ENCODE data around the gene GPR137C.

GPR137C gene

GRCh38 chr14:52660832-52661231 is 108.2 kb downstream of the GPR137C start:
- no peaks in the 10 kb centered on the region for H3K4me1 ChIP-seq (ENCODE audit: control insufficient read depth in 2 of 2, insufficient read depth in 2 of 2, low read length in 2 of 2)
- H3K27me3 ChIP-seq (ENCODE audit: control insufficient read depth in 2 of 2, insufficient read depth in 2 of 2, low read length in 2 of 2) = no peaks in the 10 kb centered on the region
- H3K9ac ChIP-seq (ENCODE audit: low read depth in 1 of 2, low read length in 2 of 2) = no peak overlapping the region
- H3K36me3 ChIP-seq (ENCODE audit: control insufficient read depth in 2 of 2, insufficient read depth in 2 of 2, low read length in 2 of 2) = peaks cover 8 to 14% of the 10 kb centered on the region in 2 donors
- H3K9me3 ChIP-seq (ENCODE audit: control insufficient read depth in 2 of 2, low read length in 2 of 2) = no peaks in the 10 kb centered on the region
- H3K27ac ChIP-seq (ENCODE audit: low read depth in 2 of 2, low read length in 2 of 2) = no peak overlapping the region
- no peak overlapping the region for H3K4me3 ChIP-seq (ENCODE audit: low read length in 2 of 2)

GRCh38 chr14:52661314-52661713 is 108.7 kb downstream of the GPR137C start:
- Histone ChIP-seq H3K36me3 (ENCODE audit: control insufficient read depth in 2 of 2, insufficient read depth in 2 of 2, low read length in 2 of 2) (peaks cover 12 to 17% of the 10 kb centered on the region in 2 donors), H3K4me3 (ENCODE audit: low read length in 2 of 2) (no peak overlapping the region), H3K9ac (ENCODE audit: low read depth in 1 of 2, low read length in 2 of 2) (no peak overlapping the region), H3K4me1 (ENCODE audit: control insufficient read depth in 2 of 2, insufficient read depth in 2 of 2, low read length in 2 of 2) (no peaks in the 10 kb centered on the region), H3K27me3 (ENCODE audit: control insufficient read depth in 2 of 2, insufficient read depth in 2 of 2, low read length in 2 of 2) (no peaks in the 10 kb centered on the region), H3K27ac (ENCODE audit: low read depth in 2 of 2, low read length in 2 of 2) (no peak overlapping the region), H3K9me3 (ENCODE audit: control insufficient read depth in 2 of 2, low read length in 2 of 2) (no peaks in the 10 kb centered on the region)

GRCh38 chr14:52663850-52664249 is 111.2 kb downstream of the GPR137C start:
- H3K4me1 ChIP-seq (ENCODE audit: control insufficient read depth in 2 of 2, insufficient read depth in 2 of 2, low read length in 2 of 2) = no peaks in the 10 kb centered on the region
- H3K9ac ChIP-seq (ENCODE audit: low read depth in 1 of 2, low read length in 2 of 2) = no peak overlapping the region
- H3K9me3 ChIP-seq (ENCODE audit: control insufficient read depth in 2 of 2, low read length in 2 of 2) = no peaks in the 10 kb centered on the region
- no peaks in the 10 kb centered on the region for H3K27me3 ChIP-seq (ENCODE audit: control insufficient read depth in 2 of 2, insufficient read depth in 2 of 2, low read length in 2 of 2)
- H3K36me3 ChIP-seq (ENCODE audit: control insufficient read depth in 2 of 2, insufficient read depth in 2 of 2, low read length in 2 of 2) = peaks cover 7 to 15% of the 10 kb centered on the region in 2 donors
- H3K4me3 ChIP-seq (ENCODE audit: low read length in 2 of 2) = no peak overlapping the region
- H3K27ac ChIP-seq (ENCODE audit: low read depth in 2 of 2, low read length in 2 of 2) = no peak overlapping the region

- Histone ChIP-seq H3K27me3 (ENCODE audit: control insufficient read depth in 2 of 2, insufficient read depth in 2 of 2, low read length in 2 of 2) (no peaks in the 10 kb centered on the region), H3K36me3 (ENCODE audit: control insufficient read depth in 2 of 2, insufficient read depth in 2 of 2, low read length in 2 of 2) (peaks cover 8 to 16% of the 10 kb centered on the region in 2 donors), H3K9ac (ENCODE audit: low read depth in 1 of 2, low read length in 2 of 2) (no peak overlapping the region), H3K27ac (ENCODE audit: low read depth in 2 of 2, low read length in 2 of 2) (no peak overlapping the region), H3K9me3 (ENCODE audit: control insufficient read depth in 2 of 2, low read length in 2 of 2) (no peaks in the 10 kb centered on the region), H3K4me3 (ENCODE audit: low read length in 2 of 2) (no peak overlapping the region), H3K4me1 (ENCODE audit: control insufficient read depth in 2 of 2, insufficient read depth in 2 of 2, low read length in 2 of 2) (no peaks in the 10 kb centered on the region)
Observed at GRCh38 chr14:52678591-52678990, 126.0 kb downstream of the GPR137C start.

GRCh38 chr14:52683985-52684520 is 131.4 kb downstream of the GPR137C start:
- Histone ChIP-seq H3K27me3 (ENCODE audit: control insufficient read depth in 2 of 2, insufficient read depth in 2 of 2, low read length in 2 of 2) (no peaks in the 10 kb centered on the region), H3K27ac (ENCODE audit: low read depth in 2 of 2, low read length in 2 of 2) (no peak overlapping the region), H3K4me1 (ENCODE audit: control insufficient read depth in 2 of 2, insufficient read depth in 2 of 2, low read length in 2 of 2) (no peaks in the 10 kb centered on the region), H3K9ac (ENCODE audit: low read depth in 1 of 2, low read length in 2 of 2) (no peak overlapping the region), H3K36me3 (ENCODE audit: control insufficient read depth in 2 of 2, insufficient read depth in 2 of 2, low read length in 2 of 2) (no peaks in the 10 kb centered on the region), H3K9me3 (ENCODE audit: control insufficient read depth in 2 of 2, low read length in 2 of 2) (no peaks in the 10 kb centered on the region), H3K4me3 (ENCODE audit: low read length in 2 of 2) (no peak overlapping the region)

- Histone ChIP-seq H3K4me3 (ENCODE audit: low read length in 2 of 2) (no peak overlapping the region), H3K27ac (ENCODE audit: low read depth in 2 of 2, low read length in 2 of 2) (no peak overlapping the region), H3K36me3 (ENCODE audit: control insufficient read depth in 2 of 2, insufficient read depth in 2 of 2, low read length in 2 of 2) (no peaks in the 10 kb centered on the region), H3K27me3 (ENCODE audit: control insufficient read depth in 2 of 2, insufficient read depth in 2 of 2, low read length in 2 of 2) (no peaks in the 10 kb centered on the region), H3K9ac (ENCODE audit: low read depth in 1 of 2, low read length in 2 of 2) (no peak overlapping the region), H3K9me3 (ENCODE audit: control insufficient read depth in 2 of 2, low read length in 2 of 2) (no peaks in the 10 kb centered on the region), H3K4me1 (ENCODE audit: control insufficient read depth in 2 of 2, insufficient read depth in 2 of 2, low read length in 2 of 2) (peaks cover 0 to 2% of the 10 kb centered on the region in 2 donors)
Observed at GRCh38 chr14:52686176-52686575, 133.5 kb downstream of the GPR137C start.

All from mucosa of rectum (tissue), 2 donors.